ENCODE results near the gene MUSK.

The MUSK gene

GRCh38 chr9:110650261-110650660 is 18.3 kb upstream of the MUSK start:
- no peak for TF ChIP-seq CTCF (IDR thresholded peaks at IDR 0.05; ENCODE audit: extremely low read depth, insufficient read depth, missing control alignments)
- no peak for DNase-seq (ENCODE audit: low spot score)
- in situ Hi-C loops (cut with MboI; ENCODE audit: low pct_unique_long_range_greater_than_20kb, low sequenced_read_pairs, unreplicated experiment) = no loop called here

GRCh38 chr9:110650991-110651411 is 17.6 kb upstream of the MUSK start:
- in situ Hi-C loops (cut with MboI; ENCODE audit: low pct_unique_long_range_greater_than_20kb, low sequenced_read_pairs, unreplicated experiment) = no loop called here
- DNase-seq (ENCODE audit: low spot score) = no peak
- no peak for TF ChIP-seq CTCF (IDR thresholded peaks at IDR 0.05; ENCODE audit: extremely low read depth, insufficient read depth, missing control alignments)

GRCh38 chr9:110655754-110656641 is 12.6 kb upstream of the MUSK start:
- in situ Hi-C loops (cut with MboI; ENCODE audit: low pct_unique_long_range_greater_than_20kb, low sequenced_read_pairs, unreplicated experiment) = no loop called here
- no peak for TF ChIP-seq CTCF (IDR thresholded peaks at IDR 0.05; ENCODE audit: extremely low read depth, insufficient read depth, missing control alignments)
- no peak for DNase-seq (ENCODE audit: low spot score)

- DNase-seq (ENCODE audit: low spot score) = no peak
- in situ Hi-C loops (cut with MboI; ENCODE audit: low pct_unique_long_range_greater_than_20kb, low sequenced_read_pairs, unreplicated experiment) = no loop called here
- TF ChIP-seq CTCF (IDR thresholded peaks at IDR 0.05; ENCODE audit: extremely low read depth, insufficient read depth, missing control alignments) = no peak
Observed at GRCh38 chr9:110659891-110660541, 8.6 kb upstream of the MUSK start.

- TF ChIP-seq CTCF (IDR thresholded peaks at IDR 0.05; ENCODE audit: extremely low read depth, insufficient read depth, missing control alignments) = no peak
- in situ Hi-C loops (cut with MboI; ENCODE audit: low pct_unique_long_range_greater_than_20kb, low sequenced_read_pairs, unreplicated experiment) = no loop called here
- DNase-seq (ENCODE audit: low spot score) = no peak
Observed at GRCh38 chr9:110669433-110669832, 842 bp downstream of the MUSK start.

GRCh38 chr9:110671849-110672248 is 3.3 kb downstream of the MUSK start:
- DNase-seq (ENCODE audit: low spot score) = no peak
- in situ Hi-C loops (cut with MboI; ENCODE audit: low pct_unique_long_range_greater_than_20kb, low sequenced_read_pairs, unreplicated experiment) = no loop called here
- TF ChIP-seq CTCF (IDR thresholded peaks at IDR 0.05; ENCODE audit: extremely low read depth, insufficient read depth, missing control alignments) = no peak
